Mesendoderm (in vitro differentiated cells): ENCODE measurements around the gene SNTG2.
A peak's percentile ranks its signal among the peaks of the same experiment; 100 is the strongest.

Experiments used
- DNase-seq: peaks from one replicate; pipeline ENCODE4 v3.0.0; 2013
- H2AK5ac ChIP-seq: 2 replicates; pipeline ENCODE4 v1.6.1; 2013; ENCODE audit warnings: low read length, inconsistent platforms
- H2BK120ac ChIP-seq: 2 replicates; pipeline ENCODE4 v1.6.1; 2013; ENCODE audit warnings: low read depth, mild to moderate bottlenecking, low read length, moderate library complexity, mixed read lengths
- H2BK15ac ChIP-seq: replicated peaks from 2 replicates; pipeline ENCODE4 v1.6.1; 2013; ENCODE audit warnings: low read depth, mild to moderate bottlenecking, moderate library complexity
- H2BK5ac ChIP-seq: 2 replicates; pipeline ENCODE4 v1.6.1; 2013; ENCODE audit warnings: low read length, inconsistent platforms
- H3K18ac ChIP-seq: 2 replicates; pipeline ENCODE4 v1.6.1; 2013; ENCODE audit warnings: mild to moderate bottlenecking, low read length, mixed read lengths
- H3K23ac ChIP-seq: one replicate; pipeline ENCODE4 v1.6.1; 2013; ENCODE audit warnings: low read length
- H3K27ac ChIP-seq: 2 replicates; pipeline ENCODE4 v1.5.1; 2013; ENCODE audit warnings: low read depth, mild to moderate bottlenecking, inconsistent platforms, low read length, moderate library complexity
- H3K27me3 ChIP-seq: 2 replicates; pipeline ENCODE4 v1.6.1; 2013; ENCODE audit warnings: low read length, control low read depth, mild to moderate bottlenecking, inconsistent platforms; ENCODE audit not compliant: insufficient read depth, poor library complexity
- H3K36me3 ChIP-seq: 2 replicates; pipeline ENCODE4 v1.6.1; 2013; ENCODE audit warnings: low read length, inconsistent platforms; ENCODE audit not compliant: control insufficient read depth, insufficient read depth
- H3K4ac ChIP-seq: one replicate; pipeline ENCODE4 v1.6.1; 2013; ENCODE audit warnings: low read depth, mild to moderate bottlenecking, low read length, moderate library complexity
- H3K4me1 ChIP-seq: 2 replicates; pipeline ENCODE4 v1.6.1; 2013; ENCODE audit warnings: low read depth, low read length, inconsistent platforms; ENCODE audit not compliant: control insufficient read depth
- H3K4me2 ChIP-seq: 2 replicates; pipeline ENCODE4 v1.6.1; 2013; ENCODE audit warnings: low read length
- H3K4me3 ChIP-seq: 2 replicates; pipeline ENCODE4 v1.5.1; 2013; ENCODE audit warnings: mild to moderate bottlenecking, low read length
- H3K56ac ChIP-seq: one replicate; pipeline ENCODE4 v1.6.1; 2013; ENCODE audit warnings: low read length
- H3K79me1 ChIP-seq: 2 replicates; pipeline ENCODE4 v1.6.1; 2013; ENCODE audit warnings: low read length, inconsistent platforms
- H3K79me2 ChIP-seq: 2 replicates; pipeline ENCODE4 v1.6.1; 2013; ENCODE audit warnings: mild to moderate bottlenecking, low read length; ENCODE audit not compliant: control insufficient read depth, insufficient read depth
- H3K9ac ChIP-seq: 2 replicates; pipeline ENCODE4 v1.6.1; 2013; ENCODE audit warnings: low read length, inconsistent platforms
- H4K5ac ChIP-seq: one replicate; pipeline ENCODE4 v1.6.1; 2013; ENCODE audit warnings: low read length
- H4K8ac ChIP-seq: one replicate; pipeline ENCODE4 v1.6.1; 2013; ENCODE audit warnings: low read depth, mild to moderate bottlenecking, control low read depth, low read length, moderate library complexity
- WGBS: extraction: QIAGEN DNeasy Blood & Tissue Kit; methylation state at CpG from one replicate; pipeline ENCODE4 v1.1.7; 2013; ENCODE audit warnings: low lambda C conversion rate, missing lambda C conversion rate; ENCODE audit not compliant: insufficient coverage; ENCODE audit errors: extremely low coverage; 5-methylcytosine and 5-hydroxymethylcytosine counted together

SNTG2 gene

DNA sequence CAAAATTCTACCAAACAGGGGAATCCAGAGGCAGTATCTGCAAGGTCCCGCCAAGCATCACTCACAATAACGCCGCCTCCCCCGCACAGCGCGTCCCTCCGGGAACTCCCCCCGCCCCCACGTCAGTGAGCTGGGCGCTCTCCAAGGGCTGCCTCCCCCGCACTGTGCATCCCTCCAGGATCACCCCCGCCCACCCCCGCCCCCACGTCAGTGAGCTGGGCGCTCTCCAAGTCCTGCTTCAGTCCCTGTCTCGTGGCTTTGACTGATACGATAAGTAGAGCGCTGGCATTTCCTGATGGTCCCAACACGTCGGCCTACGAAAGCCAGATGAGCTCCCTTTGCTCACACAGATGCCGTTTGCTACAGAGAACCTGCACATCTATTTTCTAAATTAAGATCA lies 331.9 kb downstream of the SNTG2 start:
- H2AK5ac ChIP-seq: no peak overlapping the region
- no peak overlapping the region for H3K4ac ChIP-seq
- no peak overlapping the region for H2BK15ac ChIP-seq
- no peaks in the 10 kb centered on the region for H3K79me1 ChIP-seq
- no peak overlapping the region for H4K5ac ChIP-seq
- H3K79me2 ChIP-seq: no peaks in the 10 kb centered on the region
- H2BK120ac ChIP-seq: no peak overlapping the region
- H3K27ac ChIP-seq: no peak overlapping the region
- no peak overlapping the region for H3K18ac ChIP-seq
- H4K8ac ChIP-seq: no peak overlapping the region
- no peak overlapping the region for H2BK5ac ChIP-seq
- H3K56ac ChIP-seq: no peak overlapping the region
- no peak overlapping the region for H3K4me3 ChIP-seq
- H3K23ac ChIP-seq: no peak overlapping the region
- no peak overlapping the region for H3K9ac ChIP-seq
- no peaks in the 10 kb centered on the region for H3K4me1 ChIP-seq
- no peak overlapping the region for H3K4me2 ChIP-seq
- no peaks in the 10 kb centered on the region for H3K36me3 ChIP-seq
- no CpG with 5 or more reads among the region's 22 CpGs for WGBS
- peak; percentile 11 for DNase-seq
- H3K27me3 ChIP-seq: no peaks in the 10 kb centered on the region

DNA sequence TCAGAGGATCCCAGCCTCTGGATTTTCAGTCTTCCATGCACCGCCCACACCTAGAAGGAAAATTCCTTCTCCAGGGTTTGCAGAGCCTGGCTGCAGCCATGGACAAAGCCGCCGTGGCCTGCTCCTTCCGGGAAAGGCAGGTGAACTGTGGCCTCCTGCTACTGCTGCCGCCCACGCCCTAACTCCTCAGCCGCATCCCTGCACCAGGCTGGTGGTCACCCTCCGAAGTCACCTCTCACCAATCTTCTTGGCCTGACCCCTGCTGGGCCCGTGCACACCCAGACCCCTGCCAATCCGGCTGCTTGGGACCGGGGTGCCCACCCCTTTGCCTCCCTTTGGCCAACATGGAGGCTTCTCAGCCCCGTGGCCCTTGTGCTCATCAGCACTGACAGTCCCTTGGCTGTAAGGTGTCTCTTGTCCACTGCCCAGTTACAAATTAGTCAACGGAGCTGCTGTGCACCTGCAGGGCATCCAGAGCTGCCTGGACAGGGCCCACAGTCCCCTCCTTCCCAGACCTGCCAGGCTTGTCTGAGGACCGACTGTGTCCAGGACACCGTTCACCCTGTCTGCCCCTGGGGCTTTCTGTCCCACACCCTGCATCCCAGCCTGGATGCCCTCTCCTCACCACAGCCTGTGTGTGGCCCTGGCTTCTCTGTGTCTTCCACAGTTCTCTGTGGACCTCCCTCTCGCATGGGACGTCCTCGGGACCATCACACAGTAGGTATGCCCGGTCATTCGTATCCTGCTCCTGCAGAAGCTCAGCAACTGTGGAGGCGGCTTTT lies 332.6 kb downstream of the SNTG2 start:
- Histone ChIP-seq H3K4me3 (no peak overlapping the region), H2BK120ac (no peak overlapping the region), H3K79me1 (no peaks in the 10 kb centered on the region), H3K36me3 (no peaks in the 10 kb centered on the region), H3K23ac (no peak overlapping the region), H3K56ac (no peak overlapping the region), H3K27me3 (no peaks in the 10 kb centered on the region), H3K4me2 (no peak overlapping the region), H4K8ac (no peak overlapping the region), H2BK15ac (no peak overlapping the region), H2AK5ac (no peak overlapping the region), H3K4me1 (no peaks in the 10 kb centered on the region), H3K9ac (no peak overlapping the region), H3K18ac (no peak overlapping the region), H2BK5ac (no peak overlapping the region), H3K79me2 (no peaks in the 10 kb centered on the region), H4K5ac (no peak overlapping the region), H3K4ac (no peak overlapping the region), H3K27ac (no peak overlapping the region)
- no CpG with 5 or more reads among the region's 21 CpGs for WGBS
- no peak for DNase-seq

DNA sequence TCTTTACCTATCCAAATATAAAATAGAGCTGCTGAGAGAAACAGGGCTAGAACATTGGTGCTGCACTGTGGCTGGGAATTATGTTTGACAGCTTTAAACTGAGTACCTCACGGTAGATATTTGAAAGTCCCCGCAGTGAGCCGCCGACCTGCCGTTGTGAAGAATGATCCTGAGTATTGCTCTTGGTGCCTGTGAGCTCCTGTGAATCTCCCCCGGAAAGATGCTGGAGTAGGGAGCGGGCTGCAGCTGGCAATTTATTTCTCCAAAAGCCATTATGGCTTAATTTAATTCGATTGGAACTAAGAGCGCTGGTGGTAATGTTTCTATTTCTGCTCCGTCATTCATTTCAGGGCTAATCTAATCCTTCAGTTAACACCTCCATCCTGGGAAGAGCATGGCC lies 333.2 kb downstream of the SNTG2 start:
- H3K9ac ChIP-seq: no peak overlapping the region
- H3K27me3 ChIP-seq: no peaks in the 10 kb centered on the region
- no peak overlapping the region for H3K4me2 ChIP-seq
- WGBS: no CpG with 5 or more reads among the region's 10 CpGs
- no peak overlapping the region for H3K4me3 ChIP-seq
- H3K18ac ChIP-seq: no peak overlapping the region
- H3K4me1 ChIP-seq: no peaks in the 10 kb centered on the region
- H3K79me1 ChIP-seq: no peaks in the 10 kb centered on the region
- no peak overlapping the region for H2BK5ac ChIP-seq
- no peak overlapping the region for H3K56ac ChIP-seq
- no peak overlapping the region for H2BK120ac ChIP-seq
- no peaks in the 10 kb centered on the region for H3K79me2 ChIP-seq
- H4K5ac ChIP-seq: no peak overlapping the region
- H2BK15ac ChIP-seq: no peak overlapping the region
- H3K27ac ChIP-seq: no peak overlapping the region
- no peak overlapping the region for H2AK5ac ChIP-seq
- no peaks in the 10 kb centered on the region for H3K36me3 ChIP-seq
- H3K23ac ChIP-seq: no peak overlapping the region
- no peak overlapping the region for H4K8ac ChIP-seq
- H3K4ac ChIP-seq: no peak overlapping the region
- DNase-seq: no peak

DNA sequence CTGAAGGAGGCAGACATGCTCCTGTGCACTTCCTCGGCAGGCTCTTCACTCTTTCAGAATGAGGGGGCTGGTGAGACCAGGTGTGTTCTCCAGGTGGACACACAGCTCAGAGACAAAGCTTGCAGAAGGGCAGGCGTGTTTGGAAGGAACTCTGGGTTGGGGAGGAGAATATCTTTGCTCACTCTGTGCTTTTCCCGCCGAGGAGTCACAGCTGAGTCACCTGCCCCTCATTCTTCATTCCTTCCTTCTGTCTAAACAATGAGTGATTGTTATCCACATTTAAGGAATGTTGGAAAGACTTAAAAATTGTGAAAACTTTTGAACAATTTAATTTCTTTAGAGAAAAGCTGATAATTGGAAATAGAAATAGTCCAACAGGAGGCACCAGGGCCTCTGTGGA lies 336.3 kb downstream of the SNTG2 start:
- no peak for DNase-seq
- Histone ChIP-seq H4K5ac (no peak overlapping the region), H3K4me3 (no peak overlapping the region), H3K9ac (no peak overlapping the region), H4K8ac (no peak overlapping the region), H3K79me2 (no peaks in the 10 kb centered on the region), H2AK5ac (no peak overlapping the region), H3K4ac (no peak overlapping the region), H3K36me3 (no peaks in the 10 kb centered on the region), H2BK15ac (no peak overlapping the region), H2BK120ac (no peak overlapping the region), H3K18ac (no peak overlapping the region), H3K4me2 (no peak overlapping the region), H3K27me3 (no peaks in the 10 kb centered on the region), H3K56ac (no peak overlapping the region), H3K79me1 (no peaks in the 10 kb centered on the region), H2BK5ac (no peak overlapping the region), H3K23ac (no peak overlapping the region), H3K4me1 (no peaks in the 10 kb centered on the region), H3K27ac (no peak overlapping the region)
- no CpG with 5 or more reads among the region's 4 CpGs for WGBS

DNA sequence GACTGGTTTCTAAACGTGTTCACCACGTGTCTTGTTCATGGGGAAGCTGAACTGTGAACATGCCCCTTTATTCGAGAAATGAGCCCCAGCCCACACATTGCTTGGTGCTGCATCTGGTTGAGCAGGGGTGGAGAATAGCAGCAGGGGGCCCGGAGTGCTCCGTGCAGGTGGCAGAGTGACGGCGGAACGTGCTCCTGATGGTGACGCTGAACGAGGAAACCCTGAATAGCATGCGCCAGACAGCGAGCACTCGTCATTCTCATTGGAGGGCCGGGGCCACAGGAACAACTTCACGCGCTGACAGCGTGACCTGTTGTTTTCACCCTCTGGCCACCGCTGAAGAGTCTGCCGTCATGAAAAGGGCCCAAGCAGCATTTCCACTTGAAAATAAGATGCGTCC lies 336.8 kb downstream of the SNTG2 start:
- Histone ChIP-seq H3K79me1 (no peaks in the 10 kb centered on the region), H3K27ac (no peak overlapping the region), H3K4me2 (no peak overlapping the region), H3K9ac (no peak overlapping the region), H3K4ac (no peak overlapping the region), H2BK120ac (no peak overlapping the region), H3K18ac (no peak overlapping the region), H3K23ac (no peak overlapping the region), H2BK15ac (no peak overlapping the region), H4K5ac (no peak overlapping the region), H2BK5ac (no peak overlapping the region), H3K56ac (no peak overlapping the region), H3K4me1 (no peaks in the 10 kb centered on the region), H2AK5ac (no peak overlapping the region), H3K27me3 (no peaks in the 10 kb centered on the region), H3K79me2 (no peaks in the 10 kb centered on the region), H4K8ac (no peak overlapping the region), H3K36me3 (no peaks in the 10 kb centered on the region), H3K4me3 (no peak overlapping the region)
- DNase-seq: no peak
- no CpG with 5 or more reads among the region's 20 CpGs for WGBS

DNA sequence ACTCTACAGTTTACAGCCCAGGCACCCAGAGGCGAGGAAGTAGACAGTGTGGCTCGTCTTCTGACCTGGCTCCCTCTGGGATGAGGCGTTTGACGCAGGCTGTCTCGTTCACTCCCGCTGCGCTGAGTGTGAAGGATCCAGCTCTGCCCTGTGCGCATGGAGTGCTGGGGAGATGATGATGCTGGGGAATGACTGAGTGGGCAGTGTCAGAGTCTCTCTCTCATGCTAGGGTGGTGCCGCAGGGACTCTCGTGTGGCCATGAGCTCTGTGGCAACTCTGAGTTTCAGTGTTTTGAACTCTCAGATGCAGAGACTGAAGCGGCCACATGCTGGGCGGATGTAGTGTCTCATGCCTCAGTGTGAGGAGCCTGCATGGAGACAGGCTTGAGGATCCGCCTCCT lies 344.3 kb downstream of the SNTG2 start:
- Histone ChIP-seq H3K27me3 (no peaks in the 10 kb centered on the region), H3K79me1 (no peaks in the 10 kb centered on the region), H2AK5ac (no peak overlapping the region), H2BK120ac (no peak overlapping the region), H3K4me3 (no peak overlapping the region), H3K4me2 (no peak overlapping the region), H3K18ac (no peak overlapping the region), H3K4me1 (no peaks in the 10 kb centered on the region), H2BK15ac (no peak overlapping the region), H3K4ac (no peak overlapping the region), H4K8ac (no peak overlapping the region), H2BK5ac (no peak overlapping the region), H3K9ac (no peak overlapping the region), H3K79me2 (no peaks in the 10 kb centered on the region), H3K27ac (no peak overlapping the region), H3K56ac (no peak overlapping the region), H3K23ac (no peak overlapping the region), H3K36me3 (no peaks in the 10 kb centered on the region), H4K5ac (no peak overlapping the region)
- DNase-seq: no peak
- no CpG with 5 or more reads among the region's 13 CpGs for WGBS
